Nasal cavity respiratory epithelium epithelial cell of viscerocranial mucosa (primary cell): ENCODE measurements around the gene MMP24OS. TPM values are rescaled to one million over a fixed set of nuclear protein-coding genes. Genes with fewer than 3 reads are reported as not detected.

Experiments
- total RNA-seq: library from RNA; depleted of rRNA; stranded (reverse); fragments of >200 nt; gene quantifications from 2 replicates; pipeline ENCODE4 v1.2.3, GENCODE V29; 2014

MMP24OS gene
- total RNA-seq, result 3.1 and 8.7 TPM in 2 replicates

GRCh38 chr20:35277531-35278395, at the start of gene MMP24OS:
Gene MMP24OS, minus strand, starts transcription at chr20:35278122. Its CDS starts 193 bp downstream, at chr20:35277929.

GRCh38 chr20:35291654-35292503, 14.0 kb upstream of the MMP24OS start, which contains the start of gene FAM83C:
Gene FAM83C, minus strand, starts transcription at chr20:35292425. Its CDS starts 121 bp downstream, at chr20:35292304.

GRCh38 chr20:35284267-35284991, 6.5 kb upstream of the MMP24OS start, which contains the start of gene EIF6:
Gene EIF6, minus strand, starts transcription at chr20:35284772. Its CDS starts 285 bp downstream, at chr20:35284487.

Other genes starting within 250 kb of the MMP24OS start
- 32.8 and 54.8 TPM in 2 replicates for gene TRPC4AP, start 185.3 kb downstream of the MMP24OS start, total RNA-seq
- 51.0 and 74.8 TPM in 2 replicates for gene EDEM2, start 130.8 kb downstream of the MMP24OS start, total RNA-seq
- 14.2 and 100 TPM in 2 replicates for gene PROCR, start 106.0 kb downstream of the MMP24OS start, total RNA-seq
- under 0.01 and 0.07 TPM in 2 replicates for gene MMP24, start 51.4 kb downstream of the MMP24OS start, total RNA-seq
- gene EIF6, start 6.7 kb upstream of the MMP24OS start, total RNA-seq, result 172 and 276 TPM in 2 replicates
- 0.93 and 1.7 TPM in 2 replicates for gene FAM83C, start 14.3 kb upstream of the MMP24OS start, total RNA-seq
- 19.1 and 38.0 TPM in 2 replicates for gene UQCC1, start 133.9 kb upstream of the MMP24OS start, total RNA-seq
- gene GDF5, start 160.1 kb upstream of the MMP24OS start, total RNA-seq, result under 0.01 and 0.64 TPM in 2 replicates
- gene CEP250, start 177.5 kb upstream of the MMP24OS start, total RNA-seq, result 18.1 and 63.6 TPM in 2 replicates